Gastroesophageal sphincter (tissue), 3 donors: Measurements from ENCODE around the gene ZFYVE27.

Experiments used
- EP300 ChIP-seq: sonication (generic); formaldehyde crosslinking; IDR thresholded peaks from one replicate; pipeline ENCODE4 v1.6.1; 2017; ENCODE audit warnings: antibody characterized with exemption, mild to moderate bottlenecking
- TF ChIP-seq, protein P1 (sequence below), 4 experiments: fragments of 200-600 bp in 2 of 4; fragments of 450-650 bp in 2 of 4; sonication (generic) in 1 of 4; IDR thresholded peaks; one replicate each; pipeline ENCODE4 v1.5.1; 2017 to 2019; ENCODE audit warnings: antibody characterized with exemption in 4 of 4, mild to moderate bottlenecking in 2 of 4, moderate library complexity in 2 of 4

DNA sequence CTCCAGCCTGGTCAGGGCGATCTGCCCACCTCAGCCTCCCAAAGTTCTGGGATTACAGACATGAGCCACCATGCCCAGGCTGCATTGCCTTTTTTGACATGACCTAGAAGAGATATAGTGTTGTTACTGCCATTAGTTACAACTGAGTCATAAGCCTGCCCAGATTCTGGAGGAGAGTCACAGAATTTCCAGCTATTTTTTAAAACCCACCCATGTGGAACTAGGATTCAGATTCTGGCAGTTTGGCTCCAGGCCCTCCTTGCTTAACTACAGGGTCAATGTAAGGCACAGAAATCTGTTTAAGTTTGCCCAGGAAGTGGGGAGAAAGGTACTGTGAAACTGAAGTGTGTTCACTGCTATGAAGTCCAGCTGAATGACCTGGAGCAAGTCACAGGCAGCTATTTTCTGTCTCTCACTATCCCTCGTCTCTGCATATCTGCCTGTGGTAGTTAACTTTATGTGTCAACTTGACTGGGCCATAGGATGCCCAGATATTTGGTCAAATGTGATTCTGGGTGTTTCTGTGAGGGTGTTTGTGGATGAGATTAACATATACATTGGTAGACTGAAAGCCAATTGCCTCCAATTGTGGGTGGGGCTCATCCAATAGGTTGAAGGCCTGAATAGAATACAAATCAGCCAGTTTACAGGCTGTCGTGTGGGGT lies 31.8 kb upstream of the ZFYVE27 start:
- TF ChIP-seq, protein P1, sequence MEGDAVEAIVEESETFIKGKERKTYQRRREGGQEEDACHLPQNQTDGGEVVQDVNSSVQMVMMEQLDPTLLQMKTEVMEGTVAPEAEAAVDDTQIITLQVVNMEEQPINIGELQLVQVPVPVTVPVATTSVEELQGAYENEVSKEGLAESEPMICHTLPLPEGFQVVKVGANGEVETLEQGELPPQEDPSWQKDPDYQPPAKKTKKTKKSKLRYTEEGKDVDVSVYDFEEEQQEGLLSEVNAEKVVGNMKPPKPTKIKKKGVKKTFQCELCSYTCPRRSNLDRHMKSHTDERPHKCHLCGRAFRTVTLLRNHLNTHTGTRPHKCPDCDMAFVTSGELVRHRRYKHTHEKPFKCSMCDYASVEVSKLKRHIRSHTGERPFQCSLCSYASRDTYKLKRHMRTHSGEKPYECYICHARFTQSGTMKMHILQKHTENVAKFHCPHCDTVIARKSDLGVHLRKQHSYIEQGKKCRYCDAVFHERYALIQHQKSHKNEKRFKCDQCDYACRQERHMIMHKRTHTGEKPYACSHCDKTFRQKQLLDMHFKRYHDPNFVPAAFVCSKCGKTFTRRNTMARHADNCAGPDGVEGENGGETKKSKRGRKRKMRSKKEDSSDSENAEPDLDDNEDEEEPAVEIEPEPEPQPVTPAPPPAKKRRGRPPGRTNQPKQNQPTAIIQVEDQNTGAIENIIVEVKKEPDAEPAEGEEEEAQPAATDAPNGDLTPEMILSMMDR (IDR thresholded peaks at IDR 0.05) = no peak
- no peak for TF ChIP-seq EP300
